ENCODE results near the gene ELF4.

ELF4 gene

GRCh38 chrX:130032552-130032951 is 77.7 kb downstream of the ELF4 start:
- H3K4me1 ChIP-seq (ENCODE audit: insufficient read depth, low read length), result no peaks in the 10 kb centered on the region
- no peak overlapping the region for H3K4me3 ChIP-seq (ENCODE audit: low read length)
- no peaks in the 10 kb centered on the region for H3K9me3 ChIP-seq (ENCODE audit: low read length)
- no peak overlapping the region for H2AFZ ChIP-seq (ENCODE audit: low read depth, low read length)
- H3K36me3 ChIP-seq (ENCODE audit: insufficient read depth, low read length), result peaks cover 32% of the 10 kb centered on the region
- no peaks in the 10 kb centered on the region for H3K27me3 ChIP-seq (ENCODE audit: insufficient read depth, low read length)

GRCh38 chrX:130030826-130031225 is 79.5 kb downstream of the ELF4 start:
- H3K36me3 ChIP-seq (ENCODE audit: insufficient read depth, low read length), result peaks cover 32% of the 10 kb centered on the region
- H3K9me3 ChIP-seq (ENCODE audit: low read length), result no peaks in the 10 kb centered on the region
- H3K4me3 ChIP-seq (ENCODE audit: low read length), result no peak overlapping the region
- H3K4me1 ChIP-seq (ENCODE audit: insufficient read depth, low read length), result no peaks in the 10 kb centered on the region
- no peak overlapping the region for H2AFZ ChIP-seq (ENCODE audit: low read depth, low read length)
- H3K27me3 ChIP-seq (ENCODE audit: insufficient read depth, low read length), result no peaks in the 10 kb centered on the region

- Histone ChIP-seq H3K4me1 (ENCODE audit: insufficient read depth, low read length) (no peaks in the 10 kb centered on the region), H2AFZ (ENCODE audit: low read depth, low read length) (no peak overlapping the region), H3K27me3 (ENCODE audit: insufficient read depth, low read length) (no peaks in the 10 kb centered on the region), H3K4me3 (ENCODE audit: low read length) (no peak overlapping the region), H3K9me3 (ENCODE audit: low read length) (no peaks in the 10 kb centered on the region), H3K36me3 (ENCODE audit: insufficient read depth, low read length) (peaks cover 40% of the 10 kb centered on the region)
Observed at GRCh38 chrX:130028196-130028595, 82.1 kb downstream of the ELF4 start.

GRCh38 chrX:130027569-130027968 is 82.7 kb downstream of the ELF4 start:
- Histone ChIP-seq H3K27me3 (ENCODE audit: insufficient read depth, low read length) (no peaks in the 10 kb centered on the region), H3K36me3 (ENCODE audit: insufficient read depth, low read length) (peaks cover 43% of the 10 kb centered on the region), H3K4me3 (ENCODE audit: low read length) (no peak overlapping the region), H3K4me1 (ENCODE audit: insufficient read depth, low read length) (no peaks in the 10 kb centered on the region), H2AFZ (ENCODE audit: low read depth, low read length) (no peak overlapping the region), H3K9me3 (ENCODE audit: low read length) (no peaks in the 10 kb centered on the region)

- Histone ChIP-seq H3K4me3 (ENCODE audit: low read length) (no peak overlapping the region), H3K9me3 (ENCODE audit: low read length) (no peaks in the 10 kb centered on the region), H3K36me3 (ENCODE audit: insufficient read depth, low read length) (peaks cover 42% of the 10 kb centered on the region), H2AFZ (ENCODE audit: low read depth, low read length) (no peak overlapping the region), H3K4me1 (ENCODE audit: insufficient read depth, low read length) (no peaks in the 10 kb centered on the region), H3K27me3 (ENCODE audit: insufficient read depth, low read length) (no peaks in the 10 kb centered on the region)
Observed at GRCh38 chrX:130025256-130025655, 85.0 kb downstream of the ELF4 start.

- peaks cover 33% of the 10 kb centered on the region for H3K36me3 ChIP-seq (ENCODE audit: insufficient read depth, low read length)
- no peak overlapping the region for H3K4me3 ChIP-seq (ENCODE audit: low read length)
- H3K4me1 ChIP-seq (ENCODE audit: insufficient read depth, low read length), result no peaks in the 10 kb centered on the region
- no peaks in the 10 kb centered on the region for H3K27me3 ChIP-seq (ENCODE audit: insufficient read depth, low read length)
- no peaks in the 10 kb centered on the region for H3K9me3 ChIP-seq (ENCODE audit: low read length)
- H2AFZ ChIP-seq (ENCODE audit: low read depth, low read length), result no peak overlapping the region
Observed at GRCh38 chrX:130024127-130024526, 86.2 kb downstream of the ELF4 start.

- H3K36me3 ChIP-seq (ENCODE audit: insufficient read depth, low read length), result peaks cover 27% of the 10 kb centered on the region
- H3K27me3 ChIP-seq (ENCODE audit: insufficient read depth, low read length), result no peaks in the 10 kb centered on the region
- no peak overlapping the region for H3K4me3 ChIP-seq (ENCODE audit: low read length)
- no peaks in the 10 kb centered on the region for H3K4me1 ChIP-seq (ENCODE audit: insufficient read depth, low read length)
- H2AFZ ChIP-seq (ENCODE audit: low read depth, low read length), result no peak overlapping the region
- H3K9me3 ChIP-seq (ENCODE audit: low read length), result no peaks in the 10 kb centered on the region
Observed at GRCh38 chrX:130020661-130021324, 89.5 kb downstream of the ELF4 start.

- Histone ChIP-seq H3K27me3 (ENCODE audit: insufficient read depth, low read length) (no peaks in the 10 kb centered on the region), H3K4me1 (ENCODE audit: insufficient read depth, low read length) (no peaks in the 10 kb centered on the region), H3K36me3 (ENCODE audit: insufficient read depth, low read length) (peaks cover 21% of the 10 kb centered on the region), H3K4me3 (ENCODE audit: low read length) (no peak overlapping the region), H3K9me3 (ENCODE audit: low read length) (no peaks in the 10 kb centered on the region), H2AFZ (ENCODE audit: low read depth, low read length) (no peak overlapping the region)
Observed at GRCh38 chrX:130018143-130018542, 92.2 kb downstream of the ELF4 start.

GRCh38 chrX:130015181-130015580 is 95.1 kb downstream of the ELF4 start:
- no peak overlapping the region for H3K4me3 ChIP-seq (ENCODE audit: low read length)
- H3K36me3 ChIP-seq (ENCODE audit: insufficient read depth, low read length), result peaks cover 22% of the 10 kb centered on the region
- no peaks in the 10 kb centered on the region for H3K4me1 ChIP-seq (ENCODE audit: insufficient read depth, low read length)
- H3K27me3 ChIP-seq (ENCODE audit: insufficient read depth, low read length), result no peaks in the 10 kb centered on the region
- H3K9me3 ChIP-seq (ENCODE audit: low read length), result no peaks in the 10 kb centered on the region
- H2AFZ ChIP-seq (ENCODE audit: low read depth, low read length), result no peak overlapping the region
